NCI-H2196 treated with DMSO at 0.1 percent for 48 hours (cell line): ENCODE results near the gene DLG2.
"Not testable (repeated sequence)": the region's sequence is repeated elsewhere in the genome, so short reads cannot be mapped to it uniquely, and the experiment has no call there.

Experiments used
- DNase-seq: peaks from one replicate; lab custom pipeline; 2025; ENCODE audit not compliant: unreplicated experiment; lab: John Stamatoyannopoulos, UW

The DLG2 gene

GRCh38 chr11:83456566-83456965 lies 2170.6 kb downstream of the DLG2 start:
- DNase-seq = no peak

GRCh38 chr11:83456075-83456474 lies 2171.1 kb downstream of the DLG2 start:
- no peak for DNase-seq

- DNase-seq = no peak
Observed at GRCh38 chr11:83455356-83455755, 2171.8 kb downstream of the DLG2 start.

- DNase-seq = no peak
Observed at GRCh38 chr11:83454674-83455073, 2172.5 kb downstream of the DLG2 start.

GRCh38 chr11:83449338-83449913 lies 2177.7 kb downstream of the DLG2 start:
- DNase-seq = no peak

- DNase-seq = no peak
Observed at GRCh38 chr11:83448686-83449085, 2178.5 kb downstream of the DLG2 start.

GRCh38 chr11:83443880-83444279 lies 2183.3 kb downstream of the DLG2 start:
- DNase-seq = not testable (repeated sequence)

- no peak for DNase-seq
Observed at GRCh38 chr11:83441601-83442000, 2185.5 kb downstream of the DLG2 start.

- no peak for DNase-seq
Observed at GRCh38 chr11:83441171-83441570, 2186.0 kb downstream of the DLG2 start.

GRCh38 chr11:83438438-83438837 lies 2188.7 kb downstream of the DLG2 start:
- no peak for DNase-seq

GRCh38 chr11:83437939-83438338 lies 2189.2 kb downstream of the DLG2 start:
- DNase-seq = no peak

GRCh38 chr11:83436855-83437254 lies 2190.3 kb downstream of the DLG2 start:
- DNase-seq = no peak

- DNase-seq = not testable (repeated sequence)
Observed at GRCh38 chr11:83434812-83435211, 2192.3 kb downstream of the DLG2 start.

- DNase-seq = no peak
Observed at GRCh38 chr11:83427943-83428342, 2199.2 kb downstream of the DLG2 start.

GRCh38 chr11:83427501-83427900 lies 2199.6 kb downstream of the DLG2 start:
- no peak for DNase-seq

GRCh38 chr11:83425137-83425466 lies 2202.0 kb downstream of the DLG2 start:
- DNase-seq = no peak

- no peak for DNase-seq
Observed at GRCh38 chr11:83424376-83425136, 2202.6 kb downstream of the DLG2 start.

- DNase-seq = not testable (repeated sequence)
Observed at GRCh38 chr11:83422641-83423040, 2204.5 kb downstream of the DLG2 start.

GRCh38 chr11:83410605-83411565 lies 2216.3 kb downstream of the DLG2 start:
- no peak for DNase-seq

GRCh38 chr11:83409891-83410290 lies 2217.3 kb downstream of the DLG2 start:
- DNase-seq = no peak

GRCh38 chr11:83409476-83409875 lies 2217.7 kb downstream of the DLG2 start:
- DNase-seq = no peak

- no peak for DNase-seq
Observed at GRCh38 chr11:83408946-83409345, 2218.2 kb downstream of the DLG2 start.
